ENCODE results near the gene SRCIN1. TPM values are rescaled to one million over a fixed set of nuclear protein-coding genes. Genes with fewer than 3 reads are reported as not detected.

SRCIN1 gene
- total RNA-seq, 1 experiment from 2014 or later, result 0.80 TPM

DNA sequence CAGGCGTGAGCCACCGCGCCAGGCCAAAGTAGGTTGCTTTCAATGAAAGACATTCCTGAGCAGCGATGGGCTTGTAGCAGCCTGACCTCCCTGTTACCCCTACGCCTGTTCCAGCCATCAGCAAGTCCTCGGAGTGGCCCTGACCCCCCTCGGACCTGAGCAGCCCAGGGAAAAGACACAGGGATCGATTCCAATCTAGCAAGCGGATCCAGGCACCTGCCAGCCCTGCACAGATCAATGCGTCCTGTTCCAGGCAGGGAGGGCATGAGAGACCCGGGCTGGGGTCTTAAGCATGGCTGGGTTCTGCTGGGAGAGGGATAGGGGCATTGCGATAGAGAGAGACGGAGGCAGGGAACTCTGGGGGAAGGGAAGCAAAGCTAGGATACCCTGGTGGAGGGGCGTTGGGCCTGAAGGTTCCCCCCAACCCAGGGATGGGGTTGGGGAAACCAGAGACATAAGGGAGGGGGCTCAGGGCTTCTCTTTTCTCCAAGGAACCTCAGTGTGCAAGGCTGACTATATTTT, 21.9 kb downstream of the SRCIN1 start:
- DNase-seq (ENCODE audit: low read depth), result no peak

DNA sequence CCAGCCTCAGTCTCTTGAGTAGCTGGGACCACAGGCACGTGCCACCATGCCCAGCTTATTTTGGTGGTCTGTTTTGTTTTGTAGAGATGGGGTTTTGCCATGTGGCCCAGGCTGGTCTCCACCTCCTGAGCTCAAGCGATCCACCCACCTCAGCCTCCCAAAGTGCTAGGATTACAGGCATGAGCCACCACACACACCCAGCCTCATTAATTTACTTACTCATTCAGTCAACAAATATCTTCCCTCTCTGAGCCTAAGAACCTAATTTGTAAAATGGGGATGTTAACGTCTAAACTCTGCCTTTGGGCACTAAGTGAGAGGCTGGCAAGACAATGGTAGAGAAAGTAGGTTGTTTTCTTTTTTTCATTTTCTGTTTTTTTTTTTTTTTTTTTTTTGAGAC, 22.6 kb downstream of the SRCIN1 start:
- DNase-seq (ENCODE audit: low read depth), result no peak

DNA sequence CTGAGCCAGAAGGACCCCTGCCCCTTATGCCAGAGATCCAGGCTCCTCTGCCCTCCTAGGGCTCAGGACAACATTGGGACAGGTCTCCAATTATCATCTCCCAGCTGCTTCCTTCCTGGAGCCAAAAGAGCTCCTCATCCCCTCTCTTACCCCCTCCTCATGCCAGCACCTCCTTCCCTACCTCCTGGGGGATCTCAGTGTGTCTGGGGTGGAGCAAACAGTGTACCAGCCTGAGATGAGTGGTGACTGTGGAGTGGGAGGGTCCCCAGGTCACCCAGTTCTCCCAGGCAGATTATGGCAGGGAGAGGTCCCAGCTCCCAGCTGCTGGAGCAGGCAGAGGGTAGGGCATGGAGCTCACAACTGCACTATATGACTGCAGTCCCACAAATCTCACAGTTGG, 23.7 kb downstream of the SRCIN1 start:
- DNase-seq (ENCODE audit: low read depth), result no peak

DNA sequence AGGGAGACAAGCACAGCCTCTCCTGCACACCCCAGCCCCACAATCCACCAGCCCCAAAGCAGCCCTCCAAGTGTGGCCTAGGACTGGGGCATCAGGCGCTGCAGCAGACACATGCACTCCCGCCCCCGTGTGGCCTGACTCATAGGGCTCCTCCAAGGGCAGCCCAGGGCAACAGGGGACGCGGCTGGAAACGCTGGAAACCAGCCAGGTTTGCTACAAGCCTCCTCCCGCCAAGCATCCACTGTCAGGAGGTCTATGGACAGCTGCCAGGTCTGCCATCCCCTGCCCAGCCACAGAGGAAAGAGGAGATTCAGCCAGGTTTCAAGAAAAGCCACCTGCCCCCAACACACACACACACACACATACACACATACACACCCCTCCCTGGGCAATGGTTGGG, 25.8 kb downstream of the SRCIN1 start:
- peak; percentile 79 for DNase-seq (ENCODE audit: low read depth)

DNA sequence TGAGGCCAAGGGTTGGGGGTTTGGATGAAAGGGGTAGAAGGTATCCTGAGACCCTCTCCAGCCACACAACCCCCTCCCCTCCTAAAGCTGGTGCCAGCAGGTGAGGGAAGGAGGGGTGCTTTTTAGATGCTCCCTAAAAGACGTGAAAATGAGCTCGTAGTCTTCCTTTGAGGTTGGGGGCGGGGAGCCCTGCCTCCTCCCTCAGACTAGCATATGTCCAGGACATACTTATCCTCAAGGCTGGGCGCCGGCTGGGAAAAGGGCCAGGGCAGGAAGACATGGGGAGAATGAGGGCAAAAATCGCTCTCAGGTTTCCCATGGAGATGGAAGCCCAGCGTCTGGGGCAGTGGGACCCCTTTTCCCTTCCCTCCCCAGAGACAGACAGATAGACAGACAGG, 26.7 kb downstream of the SRCIN1 start:
- no peak for DNase-seq (ENCODE audit: low read depth)

DNA sequence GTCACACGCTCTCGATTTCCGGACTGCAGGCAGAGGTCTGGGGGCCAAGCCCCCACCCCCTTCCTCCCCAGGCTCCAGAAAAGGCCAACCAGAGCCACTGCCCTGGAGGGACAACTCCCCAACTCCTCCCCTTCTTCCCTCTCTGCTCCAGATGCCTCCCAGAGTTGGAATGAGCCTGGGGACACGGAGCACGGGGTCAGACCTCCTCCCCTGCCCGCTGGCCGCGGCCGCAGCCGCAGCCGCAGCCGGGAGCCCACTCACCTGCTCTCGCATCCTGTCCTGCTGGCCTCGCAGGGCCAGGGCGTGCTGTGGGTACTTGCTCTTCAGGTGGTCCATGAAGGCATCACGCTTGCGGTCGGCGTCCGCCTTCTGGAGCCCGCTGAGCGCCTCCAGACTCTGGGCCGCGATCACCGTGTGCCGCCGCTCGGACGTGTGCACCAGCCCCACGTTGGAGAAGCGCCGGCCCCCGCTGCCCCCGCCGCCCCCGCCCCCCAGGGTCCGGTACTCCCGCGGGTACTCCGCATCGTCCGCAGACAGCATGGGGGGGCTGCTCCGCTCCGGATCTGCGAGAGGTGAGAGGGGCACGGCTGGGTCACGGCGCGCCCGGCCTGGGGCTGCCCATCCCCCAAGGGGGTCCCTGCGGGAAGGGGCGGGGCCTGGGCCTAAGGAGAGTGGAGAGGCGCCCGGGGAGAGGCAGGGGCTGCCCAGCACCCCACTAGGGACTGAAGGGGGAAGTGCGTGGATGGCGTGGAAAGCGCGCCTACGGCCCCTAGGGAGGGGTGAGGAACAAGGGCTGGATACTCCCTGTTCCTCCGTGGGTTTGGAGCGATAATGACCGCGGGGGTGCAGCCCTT, 27.3 kb downstream of the SRCIN1 start:
- no peak for DNase-seq (ENCODE audit: low read depth)

DNA sequence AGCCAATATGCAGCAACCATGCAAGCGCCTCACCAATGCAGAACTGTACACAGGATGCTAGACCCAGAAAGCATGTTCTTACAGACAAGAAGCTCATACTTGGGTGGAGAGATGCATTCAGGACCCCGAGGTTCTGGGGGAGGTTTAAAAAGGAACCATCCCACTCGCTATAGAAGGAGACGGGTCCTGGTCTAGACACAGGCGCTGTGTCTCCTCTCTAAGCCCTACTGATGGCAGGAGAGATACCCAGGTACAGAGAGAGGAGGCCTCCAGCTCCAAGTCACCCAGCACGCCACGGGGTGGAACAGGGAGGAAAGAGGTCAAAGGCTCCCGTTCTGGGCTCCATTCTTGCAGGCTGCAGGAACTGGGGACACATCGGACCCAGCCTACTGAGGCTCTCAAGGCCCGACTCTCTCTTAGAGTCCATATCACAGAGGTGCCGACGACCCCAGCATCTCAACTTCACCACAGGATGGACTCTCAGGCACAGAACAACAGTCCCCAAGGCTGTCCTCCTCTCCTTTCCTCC, 28.0 kb downstream of the SRCIN1 start:
- DNase-seq (ENCODE audit: low read depth), result no peak

DNA sequence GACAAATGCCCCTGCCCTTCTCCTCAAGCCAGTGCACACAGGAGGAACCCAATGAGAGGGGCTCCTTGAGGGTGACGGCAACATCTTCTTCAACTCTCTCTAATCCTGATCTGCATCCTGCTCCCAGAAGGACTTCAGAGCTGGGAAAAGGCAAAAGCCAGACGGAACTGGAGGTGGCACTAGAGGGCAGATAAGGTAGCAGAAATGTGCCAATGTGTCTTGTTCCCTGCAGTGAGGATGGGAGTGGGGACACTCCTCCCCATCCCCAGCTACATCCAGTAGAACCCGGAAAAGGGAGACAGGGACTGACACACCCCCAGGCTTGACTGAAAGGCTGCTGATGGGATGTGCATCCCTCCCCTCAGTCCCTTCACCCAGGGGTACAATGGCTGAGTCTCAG, 28.5 kb downstream of the SRCIN1 start:
- no peak for DNase-seq (ENCODE audit: low read depth)

DNA sequence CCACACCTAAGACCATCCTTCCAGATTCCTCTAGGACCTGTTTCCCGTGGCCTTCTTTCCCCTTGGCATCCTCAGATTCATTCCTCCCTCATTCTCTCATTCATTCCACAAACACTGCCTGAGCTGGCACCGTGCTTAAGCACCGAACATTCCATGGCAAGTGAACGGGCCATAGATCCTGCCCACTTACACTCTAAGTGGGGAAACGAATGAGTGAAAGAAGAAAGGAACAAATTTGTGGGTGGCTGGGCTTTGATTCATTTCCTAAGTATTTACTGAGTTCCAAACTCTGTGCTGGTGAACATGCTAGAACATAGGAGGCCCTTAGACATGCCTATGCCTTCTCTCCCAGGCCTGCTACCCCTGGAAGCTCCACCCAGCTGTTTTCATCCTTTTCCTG, 30.0 kb downstream of the SRCIN1 start:
- no peak for DNase-seq (ENCODE audit: low read depth)

DNA sequence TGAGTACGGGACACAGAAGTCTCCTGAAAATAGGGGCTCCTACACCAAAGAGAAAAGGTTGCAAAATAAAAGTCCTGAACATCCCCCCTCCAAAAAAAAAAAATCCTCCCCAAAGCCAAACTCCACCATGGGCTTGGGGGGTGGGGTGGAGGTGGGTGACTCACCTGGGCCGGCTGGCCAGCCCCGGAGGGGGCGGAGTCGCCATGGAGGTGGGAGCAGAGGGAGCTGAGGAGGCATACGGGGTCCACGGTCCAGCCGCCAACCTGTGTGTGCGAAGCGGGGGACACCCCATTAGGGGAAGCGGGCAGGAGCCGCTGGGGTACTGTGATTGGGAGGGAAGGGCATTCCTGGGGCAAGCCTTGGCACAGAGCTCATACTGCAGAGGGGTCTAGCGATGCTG, 31.0 kb downstream of the SRCIN1 start:
- DNase-seq (ENCODE audit: low read depth), result no peak

DNA sequence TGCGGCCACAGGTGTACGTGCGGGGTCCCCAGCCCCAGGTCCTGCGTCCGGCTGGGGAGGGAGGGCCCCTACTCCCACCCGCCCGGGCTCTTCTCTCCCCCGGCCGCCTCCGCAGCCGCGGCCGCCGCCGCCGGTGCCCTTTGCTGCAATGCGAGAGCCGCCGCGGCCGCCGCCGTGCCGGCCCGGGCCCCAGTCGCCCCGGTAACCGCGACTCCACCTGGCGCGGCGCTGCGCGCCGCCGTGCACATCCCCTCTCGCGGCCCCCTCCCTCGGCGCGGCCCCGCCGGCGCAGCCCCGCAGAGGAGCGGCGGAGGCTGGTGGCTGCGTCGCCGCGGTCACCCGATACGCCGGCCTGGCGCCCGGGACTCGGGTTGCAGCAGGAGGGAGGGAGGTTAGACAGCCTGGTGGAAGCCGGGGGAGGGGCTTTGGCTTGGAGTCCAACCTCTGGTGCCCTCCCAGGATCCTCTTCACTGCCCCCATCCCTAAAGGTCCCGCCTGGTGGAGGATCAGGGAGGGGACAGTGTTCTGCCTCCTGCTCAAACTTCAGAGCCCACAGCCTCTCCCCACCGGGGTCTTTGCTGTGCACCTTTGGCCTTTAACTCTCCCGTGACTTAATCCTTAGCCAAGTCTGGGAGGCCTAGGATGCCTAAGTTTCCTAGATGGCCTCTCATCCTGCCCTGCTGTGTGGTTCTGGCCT, 32.9 kb downstream of the SRCIN1 start:
- peak; percentile 27 for DNase-seq (ENCODE audit: low read depth)

DNA sequence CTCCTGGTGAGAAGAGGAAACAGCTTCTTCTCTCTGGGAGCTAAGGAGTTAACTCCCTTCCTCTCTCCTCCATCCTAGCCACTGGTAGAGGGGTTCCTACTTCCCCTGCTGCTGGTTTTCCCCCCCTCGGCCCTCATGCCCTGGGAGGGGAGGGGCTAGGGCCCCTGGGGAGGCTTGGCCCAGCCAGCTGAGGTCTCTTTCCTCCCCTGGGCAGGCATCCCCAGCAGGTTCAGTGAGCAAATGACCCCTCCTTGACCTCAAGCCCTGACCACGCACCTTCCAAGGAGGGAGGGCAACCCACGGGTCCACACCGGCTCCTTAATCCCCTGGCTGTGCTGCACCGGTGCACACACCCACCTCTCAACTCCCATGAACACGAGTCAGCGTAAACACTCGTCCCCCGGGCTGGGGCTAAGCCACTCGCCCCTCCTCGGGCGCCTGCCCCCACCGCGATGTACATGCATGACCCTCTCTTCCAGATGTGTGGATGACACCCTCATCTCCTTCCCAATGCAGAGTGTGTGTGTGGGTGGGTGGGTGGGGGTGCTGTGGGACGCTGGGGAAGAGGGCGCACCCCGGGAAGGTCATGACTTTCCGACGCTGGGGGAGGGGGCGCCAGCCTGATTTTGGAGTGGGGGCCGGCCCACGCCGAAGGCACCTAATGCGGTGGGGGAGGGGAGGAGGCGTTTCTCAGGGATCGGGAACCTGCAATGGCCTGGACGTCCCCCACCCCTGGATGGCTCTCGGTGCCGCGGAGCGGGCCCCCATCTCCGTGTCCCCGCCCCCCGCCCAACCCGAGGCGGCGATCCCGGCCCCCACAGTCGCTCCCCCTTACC, 33.7 kb downstream of the SRCIN1 start:
- DNase-seq (ENCODE audit: low read depth), result no peak

DNA sequence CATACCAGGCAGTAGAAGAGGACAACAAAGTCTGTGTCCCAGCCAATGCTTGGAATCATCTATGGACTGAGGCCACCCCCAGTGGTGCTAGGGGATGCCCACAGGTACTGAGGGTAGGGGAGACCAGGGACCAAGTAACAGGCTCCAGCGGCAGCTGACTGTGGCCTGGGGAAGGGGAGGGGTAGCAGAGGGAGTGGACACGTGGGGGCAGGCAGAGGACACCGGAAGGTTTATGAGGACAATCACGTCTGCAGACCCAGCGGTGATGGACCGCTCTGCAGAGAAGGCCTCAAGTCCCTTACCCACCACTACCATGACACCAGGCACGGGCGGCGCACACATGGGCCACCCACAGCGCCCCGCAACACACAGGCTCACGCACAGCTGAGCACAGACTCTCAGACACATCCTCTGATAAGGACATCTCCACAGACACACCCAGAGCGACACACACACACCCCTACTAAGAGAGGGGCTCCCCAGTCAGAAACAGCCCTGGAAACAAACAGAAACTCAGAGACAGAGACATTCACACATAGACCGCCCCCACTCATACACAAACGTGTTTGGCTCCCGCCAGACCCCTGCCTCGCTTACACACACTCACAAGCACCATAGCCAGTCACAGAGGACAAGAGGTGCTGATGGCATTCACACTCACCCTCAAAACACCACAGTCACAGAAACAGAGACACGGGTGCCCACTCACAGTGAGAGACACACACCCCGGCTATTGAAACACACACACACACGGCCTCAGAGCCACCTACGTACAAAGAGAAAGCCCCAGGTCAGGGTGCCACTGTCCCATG, 35.8 kb downstream of the SRCIN1 start:
- DNase-seq (ENCODE audit: low read depth), result no peak

DNA sequence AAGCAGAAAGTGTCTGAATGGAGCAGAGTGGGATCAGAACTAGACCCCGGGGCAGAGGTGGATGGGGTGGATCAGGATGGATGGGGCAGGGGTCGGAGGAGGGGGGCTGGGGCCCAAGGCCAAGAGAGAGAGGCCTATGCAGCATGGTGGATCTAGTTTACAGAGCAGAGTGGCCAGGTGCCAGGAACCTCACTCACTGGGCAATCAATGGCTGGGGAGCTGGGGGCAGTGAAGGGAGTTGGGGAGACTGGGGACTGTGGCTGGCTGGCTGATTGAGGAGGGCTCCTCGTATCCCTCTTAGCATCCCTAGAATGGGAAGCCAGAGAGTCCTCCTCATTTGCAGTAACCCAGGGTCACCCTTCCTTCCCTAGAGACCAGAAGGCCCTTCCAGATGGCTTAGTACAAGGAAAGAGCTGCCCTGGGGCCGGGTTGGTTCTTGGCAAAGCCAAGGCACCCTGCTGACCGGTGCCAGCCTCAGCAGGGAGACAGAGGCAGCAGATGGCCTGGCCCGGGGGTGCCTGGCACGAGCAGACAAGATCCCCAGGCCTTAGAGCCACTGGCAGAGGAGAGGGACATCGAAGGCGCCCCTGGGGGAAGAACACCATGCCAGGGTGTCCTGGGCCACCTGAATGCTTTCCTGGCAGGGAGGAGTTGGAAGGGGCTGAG, 36.8 kb downstream of the SRCIN1 start:
- DNase-seq (ENCODE audit: low read depth), result no peak

DNA sequence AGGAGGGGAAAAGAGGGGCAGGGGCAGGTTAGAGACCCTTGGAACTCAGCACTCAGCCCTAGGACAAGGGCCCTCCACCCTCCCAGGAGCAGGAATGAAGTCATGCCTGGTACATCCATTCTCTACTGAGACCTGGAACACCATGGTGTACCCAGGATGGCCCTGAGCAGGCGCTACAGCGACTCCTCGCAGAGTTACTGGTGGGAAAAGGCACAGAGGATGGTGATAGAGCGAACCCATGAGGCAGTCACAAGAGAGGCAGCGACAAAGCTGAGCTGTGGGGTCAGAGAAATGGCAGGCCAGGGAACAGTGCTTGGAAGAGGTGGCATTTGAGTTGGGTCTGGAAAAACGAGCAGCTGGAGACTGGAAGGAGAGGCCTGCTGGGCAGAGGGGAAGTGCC, 37.5 kb downstream of the SRCIN1 start:
- no peak for DNase-seq (ENCODE audit: low read depth)

DNA sequence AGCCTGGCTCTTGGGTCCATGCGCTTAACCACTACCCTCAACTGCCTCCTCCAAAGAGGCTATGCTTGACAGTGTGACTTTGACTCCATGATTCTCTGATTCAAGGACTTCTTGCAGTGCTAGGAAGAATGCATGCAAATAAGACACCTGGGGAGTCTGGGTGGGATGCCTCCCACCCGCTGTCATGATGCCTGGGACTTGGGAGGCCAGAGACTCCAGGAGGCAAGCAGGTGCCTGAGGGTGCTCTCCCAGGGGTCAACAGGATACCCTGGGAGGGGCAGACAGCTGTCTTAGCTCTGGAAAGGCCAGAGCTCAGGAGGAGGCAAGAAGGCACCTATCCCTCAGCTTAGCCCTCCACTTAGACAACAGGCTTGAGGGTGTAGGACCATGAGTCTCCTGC, 38.4 kb downstream of the SRCIN1 start:
- DNase-seq (ENCODE audit: low read depth), result no peak

DNA sequence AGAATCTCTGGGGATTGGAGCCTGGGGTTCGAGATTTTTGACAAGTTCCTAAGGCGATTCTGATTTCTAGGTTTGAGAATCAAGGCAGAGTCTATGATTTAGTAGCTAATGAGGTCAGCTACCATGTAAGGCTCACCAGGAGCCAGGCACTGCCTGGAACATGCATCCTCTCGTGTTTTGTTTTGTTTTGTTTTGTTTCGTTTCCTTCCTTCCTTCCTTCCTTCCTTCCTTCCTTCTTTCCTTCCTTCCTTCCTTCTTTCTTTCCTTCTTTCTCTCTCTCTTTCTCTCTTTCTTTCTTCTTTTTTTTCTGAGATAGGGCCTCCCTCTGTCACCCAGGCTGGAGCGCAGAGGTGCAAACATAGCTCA, 39.1 kb downstream of the SRCIN1 start:
- DNase-seq (ENCODE audit: low read depth), result no peak

DNA sequence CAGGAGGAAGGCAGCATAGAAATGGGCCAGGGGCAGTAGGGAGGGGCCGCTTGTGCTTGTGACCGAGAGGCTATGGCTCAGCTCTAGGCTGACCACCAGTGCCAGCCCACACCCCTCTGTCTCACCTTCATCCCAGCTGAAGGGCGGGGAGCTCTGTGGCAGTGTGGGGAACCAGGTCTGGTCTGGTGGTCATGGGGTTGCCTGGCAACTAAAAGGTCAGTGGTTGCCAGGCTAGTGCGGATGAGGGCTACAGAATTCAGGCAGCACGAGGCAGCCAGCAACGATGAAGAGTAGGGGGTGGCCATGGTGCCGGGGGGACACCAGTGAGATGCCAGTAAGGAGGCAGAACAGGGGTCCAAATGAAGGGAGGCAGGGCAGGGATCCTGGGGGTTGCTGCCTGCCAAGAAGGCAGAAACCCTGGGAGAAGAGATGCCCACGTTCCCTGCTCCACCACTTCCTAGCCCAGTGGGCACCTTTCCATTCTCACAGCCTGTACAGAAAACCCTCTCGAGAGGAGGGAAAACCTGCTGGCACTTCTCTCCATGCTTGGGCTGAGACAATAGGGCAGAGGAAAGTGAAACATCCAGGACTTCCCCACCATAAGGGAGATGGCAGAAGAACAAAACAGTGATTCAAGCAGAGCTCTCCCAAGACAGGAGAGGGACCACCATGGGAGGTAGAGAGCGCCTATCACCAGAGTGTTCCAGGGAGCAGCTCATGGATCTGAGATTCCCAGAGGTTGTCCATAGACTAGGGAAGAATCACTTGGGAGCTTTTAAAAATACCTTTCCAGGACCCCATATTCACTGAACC, 39.7 kb downstream of the SRCIN1 start:
- DNase-seq (ENCODE audit: low read depth), result no peak

DNA sequence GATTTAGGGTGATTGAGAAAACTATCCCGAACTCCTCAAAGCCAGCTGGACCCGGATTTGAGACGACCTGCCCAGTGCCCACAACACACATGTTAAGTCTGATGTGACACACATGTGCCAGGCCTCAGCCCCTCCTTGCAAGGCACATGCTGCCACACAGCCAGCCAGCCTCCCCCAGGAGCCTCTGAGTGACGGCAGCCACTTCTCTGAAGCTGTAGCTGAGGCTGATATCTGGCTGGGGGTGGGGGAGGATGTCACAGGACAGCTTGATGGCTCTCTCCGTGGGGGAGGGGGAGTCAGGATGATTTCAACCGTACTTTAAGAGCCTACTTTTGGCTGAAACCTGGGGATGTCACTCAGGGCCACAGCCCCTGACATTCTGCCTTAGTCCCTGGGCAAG, 40.9 kb downstream of the SRCIN1 start:
- DNase-seq (ENCODE audit: low read depth), result no peak
